K562 (cell line): ENCODE measurements around the gene PLCD4.

Source experiments
- FOS ChIP-seq: IDR thresholded peaks from 3 replicates; pipeline ENCODE4 v1.6.1; 2011; ENCODE audit not compliant: insufficient read length; ENCODE audit errors: extremely low read depth
- GTF2F1 ChIP-seq: IDR thresholded peaks from 2 replicates; pipeline ENCODE4 v1.6.1; 2011; ENCODE audit warnings: low read depth, low read length, improper control_type of control experiment
- POLR2A ChIP-seq: fragments of 450-650 bp; conservative IDR thresholded peaks from 2 replicates; pipeline ENCODE4 v1.6.1; 2016
- TRIM28 ChIP-seq: fragments of 450-650 bp; IDR thresholded peaks from 2 replicates; pipeline ENCODE4 v1.6.1; 2017
- TF ChIP-seq, protein P1 (sequence below), 3 experiments: IDR thresholded peaks in 2 of 3; conservative IDR thresholded peaks in 1 of 3; 2 replicates each; pipeline ENCODE4 v1.5.1; 2011 to 2012; ENCODE audit warnings: low read length in 3 of 3, mild to moderate bottlenecking in 3 of 3, control low read depth in 2 of 3, improper control_type of control experiment in 1 of 3, inconsistent platforms in 1 of 3, low read depth in 1 of 3, mixed read lengths in 1 of 3, moderate library complexity in 1 of 3; ENCODE audit not compliant: insufficient read depth in 2 of 3
- TF ChIP-seq, protein P2 (sequence below): fragments of 450-650 bp; IDR thresholded peaks from 2 replicates; pipeline ENCODE4 v1.7.1; 2018; ENCODE audit warnings: mild to moderate bottlenecking, low read depth; ENCODE audit not compliant: partially characterized antibody
- TF ChIP-seq, protein P3 (sequence below): fragments of 250-450 bp; sonication (Bioruptor Pico); IDR thresholded peaks from 2 replicates; pipeline ENCODE4 v1.5.0; 2022; ENCODE audit warnings: mild to moderate bottlenecking

DNA sequence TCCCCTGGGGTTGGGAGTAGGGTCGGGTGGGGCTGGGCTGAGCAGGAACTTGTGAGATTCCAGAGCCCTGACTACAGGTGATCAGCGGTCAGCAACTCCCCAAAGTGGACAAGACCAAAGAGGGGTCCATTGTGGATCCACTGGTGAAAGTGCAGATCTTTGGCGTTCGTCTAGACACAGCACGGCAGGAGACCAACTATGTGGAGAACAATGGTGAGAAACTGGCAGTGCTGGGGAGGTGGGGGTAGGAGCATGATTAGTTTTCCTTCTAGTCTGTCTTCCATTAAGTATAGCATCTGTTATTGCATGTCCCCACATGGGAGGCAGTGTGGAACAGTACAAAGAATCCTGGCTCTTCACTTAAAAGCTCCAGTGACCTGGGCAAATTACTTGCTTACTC is 28.0 kb downstream of the PLCD4 start:
- TF ChIP-seq, protein P1, sequence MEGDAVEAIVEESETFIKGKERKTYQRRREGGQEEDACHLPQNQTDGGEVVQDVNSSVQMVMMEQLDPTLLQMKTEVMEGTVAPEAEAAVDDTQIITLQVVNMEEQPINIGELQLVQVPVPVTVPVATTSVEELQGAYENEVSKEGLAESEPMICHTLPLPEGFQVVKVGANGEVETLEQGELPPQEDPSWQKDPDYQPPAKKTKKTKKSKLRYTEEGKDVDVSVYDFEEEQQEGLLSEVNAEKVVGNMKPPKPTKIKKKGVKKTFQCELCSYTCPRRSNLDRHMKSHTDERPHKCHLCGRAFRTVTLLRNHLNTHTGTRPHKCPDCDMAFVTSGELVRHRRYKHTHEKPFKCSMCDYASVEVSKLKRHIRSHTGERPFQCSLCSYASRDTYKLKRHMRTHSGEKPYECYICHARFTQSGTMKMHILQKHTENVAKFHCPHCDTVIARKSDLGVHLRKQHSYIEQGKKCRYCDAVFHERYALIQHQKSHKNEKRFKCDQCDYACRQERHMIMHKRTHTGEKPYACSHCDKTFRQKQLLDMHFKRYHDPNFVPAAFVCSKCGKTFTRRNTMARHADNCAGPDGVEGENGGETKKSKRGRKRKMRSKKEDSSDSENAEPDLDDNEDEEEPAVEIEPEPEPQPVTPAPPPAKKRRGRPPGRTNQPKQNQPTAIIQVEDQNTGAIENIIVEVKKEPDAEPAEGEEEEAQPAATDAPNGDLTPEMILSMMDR (IDR thresholded peaks at IDR 0.05 in 2 of 3, conservative IDR thresholded peaks at IDR 0.05 in 1 of 3; ENCODE audit: insufficient read depth in 2 of 3, low read depth in 1 of 3, low read length in 3 of 3): no peak
- no peak for TF ChIP-seq POLR2A
- TF ChIP-seq TRIM28: no peak
- TF ChIP-seq GTF2F1: no peak
- TF ChIP-seq, protein P2, sequence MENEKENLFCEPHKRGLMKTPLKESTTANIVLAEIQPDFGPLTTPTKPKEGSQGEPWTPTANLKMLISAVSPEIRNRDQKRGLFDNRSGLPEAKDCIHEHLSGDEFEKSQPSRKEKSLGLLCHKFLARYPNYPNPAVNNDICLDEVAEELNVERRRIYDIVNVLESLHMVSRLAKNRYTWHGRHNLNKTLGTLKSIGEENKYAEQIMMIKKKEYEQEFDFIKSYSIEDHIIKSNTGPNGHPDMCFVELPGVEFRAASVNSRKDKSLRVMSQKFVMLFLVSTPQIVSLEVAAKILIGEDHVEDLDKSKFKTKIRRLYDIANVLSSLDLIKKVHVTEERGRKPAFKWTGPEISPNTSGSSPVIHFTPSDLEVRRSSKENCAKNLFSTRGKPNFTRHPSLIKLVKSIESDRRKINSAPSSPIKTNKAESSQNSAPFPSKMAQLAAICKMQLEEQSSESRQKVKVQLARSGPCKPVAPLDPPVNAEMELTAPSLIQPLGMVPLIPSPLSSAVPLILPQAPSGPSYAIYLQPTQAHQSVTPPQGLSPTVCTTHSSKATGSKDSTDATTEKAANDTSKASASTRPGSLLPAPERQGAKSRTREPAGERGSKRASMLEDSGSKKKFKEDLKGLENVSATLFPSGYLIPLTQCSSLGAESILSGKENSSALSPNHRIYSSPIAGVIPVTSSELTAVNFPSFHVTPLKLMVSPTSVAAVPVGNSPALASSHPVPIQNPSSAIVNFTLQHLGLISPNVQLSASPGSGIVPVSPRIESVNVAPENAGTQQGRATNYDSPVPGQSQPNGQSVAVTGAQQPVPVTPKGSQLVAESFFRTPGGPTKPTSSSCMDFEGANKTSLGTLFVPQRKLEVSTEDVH: no peak
- no peak for TF ChIP-seq FOS
- TF ChIP-seq, protein P3, sequence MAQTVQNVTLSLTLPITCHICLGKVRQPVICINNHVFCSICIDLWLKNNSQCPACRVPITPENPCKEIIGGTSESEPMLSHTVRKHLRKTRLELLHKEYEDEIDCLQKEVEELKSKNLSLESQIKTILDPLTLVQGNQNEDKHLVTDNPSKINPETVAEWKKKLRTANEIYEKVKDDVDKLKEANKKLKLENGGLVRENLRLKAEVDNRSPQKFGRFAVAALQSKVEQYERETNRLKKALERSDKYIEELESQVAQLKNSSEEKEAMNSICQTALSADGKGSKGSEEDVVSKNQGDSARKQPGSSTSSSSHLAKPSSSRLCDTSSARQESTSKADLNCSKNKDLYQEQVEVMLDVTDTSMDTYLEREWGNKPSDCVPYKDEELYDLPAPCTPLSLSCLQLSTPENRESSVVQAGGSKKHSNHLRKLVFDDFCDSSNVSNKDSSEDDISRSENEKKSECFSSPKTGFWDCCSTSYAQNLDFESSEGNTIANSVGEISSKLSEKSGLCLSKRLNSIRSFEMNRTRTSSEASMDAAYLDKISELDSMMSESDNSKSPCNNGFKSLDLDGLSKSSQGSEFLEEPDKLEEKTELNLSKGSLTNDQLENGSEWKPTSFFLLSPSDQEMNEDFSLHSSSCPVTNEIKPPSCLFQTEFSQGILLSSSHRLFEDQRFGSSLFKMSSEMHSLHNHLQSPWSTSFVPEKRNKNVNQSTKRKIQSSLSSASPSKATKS: no peak
